Activated CD8-positive, alpha-beta T cell treated with anti-CD3 and anti-CD28 coated beads, Interleukin-2, amount 10 ng/mL, durations not matched to agents 7 days and 5 days (primary cell): ENCODE data around the gene ZNF287. TPM values are rescaled to one million over a fixed set of nuclear protein-coding genes. Genes with fewer than 3 reads are reported as not detected.

Experiments
- ATAC-seq: fragments of 150-1000 bp; cut with Tn5 transposase; one replicate; pipeline ENCODE4 v1.10.0; 2021; ENCODE audit warnings: moderate library complexity
- CTCF ChIA-PET: fragments of 350-600 bp; sonication (Branson Sonifier 250); formaldehyde crosslinking; loops from one replicate; lab custom pipeline; 2021; ENCODE audit warnings: antibody characterized with exemption; lab: Charles Lee
- POLR2A ChIA-PET: fragments of 350-600 bp; sonication (Branson Sonifier 250); formaldehyde crosslinking; loops from one replicate; lab custom pipeline; 2021; ENCODE audit warnings: antibody characterized with exemption; lab: Charles Lee
- DNase-seq: peaks from one replicate; pipeline ENCODE4 v3.0.0-alpha.2; 2020
- H3K27ac Mint-ChIP-seq: one replicate; pipeline ENCODE4 v1.8.0; 2021; ENCODE audit warnings: mild to moderate bottlenecking, mixed read lengths
- H3K27me3 Mint-ChIP-seq: one replicate; pipeline ENCODE4 v1.8.0; 2021; ENCODE audit warnings: low read depth, mixed read lengths
- H3K36me3 Mint-ChIP-seq: one replicate; pipeline ENCODE4 v1.8.0; 2021; ENCODE audit warnings: low read depth, mixed read lengths
- H3K4me1 Mint-ChIP-seq: one replicate; pipeline ENCODE4 v1.8.0; 2021; ENCODE audit warnings: low read depth, mixed read lengths
- H3K4me3 Mint-ChIP-seq: one replicate; pipeline ENCODE4 v1.8.0; 2021; ENCODE audit warnings: mild to moderate bottlenecking, mixed read lengths
- H3K9me3 Mint-ChIP-seq: one replicate; pipeline ENCODE4 v1.8.0; 2022; ENCODE audit warnings: mixed read lengths; ENCODE audit not compliant: insufficient read depth
- total RNA-seq, 2 experiments: library from RNA; stranded (reverse); gene quantifications; one replicate each; pipeline ENCODE4 v1.2.3, GENCODE V29; 2021

Gene ZNF287
- total RNA-seq, 2 experiments from 2014 or later, result 5.7 to 5.9 TPM

DNA sequence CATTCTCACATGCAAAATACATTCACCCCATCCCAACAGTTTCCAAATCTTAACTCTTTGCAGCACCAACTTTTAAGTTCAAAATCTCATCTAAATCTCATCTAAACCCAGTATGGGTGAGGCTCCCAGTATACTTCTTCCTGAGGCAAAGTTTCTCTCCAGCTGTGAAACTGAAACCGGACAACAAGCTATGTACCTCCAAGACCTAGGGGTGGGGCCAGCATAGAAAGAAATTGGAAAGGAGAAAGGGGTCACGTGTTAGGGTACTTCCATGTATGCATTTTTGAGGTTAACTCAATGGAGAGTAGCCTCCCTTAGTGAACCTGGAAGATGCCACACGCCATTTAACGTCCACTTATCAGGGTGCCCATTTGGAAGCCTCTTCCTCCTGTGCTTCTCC is 53.1 kb downstream of the ZNF287 start:
- Mint-ChIP-seq H3K36me3 (no peaks in the 10 kb centered on the region), H3K27ac (no peak overlapping the region), H3K27me3 (peaks cover 33% of the 10 kb centered on the region), H3K4me3 (no peak overlapping the region), H3K9me3 (no peaks in the 10 kb centered on the region), H3K4me1 (peaks cover 12% of the 10 kb centered on the region)
- DNase-seq (no peak), ATAC-seq (no peak)
- POLR2A ChIA-PET, result no interaction called here
- CTCF ChIA-PET, result interaction anchor here (1.3 kb wide), 1 partner anchor 62 kb away, joined by 3 read pairs; no protein-coding TSS in a partner anchor

GRCh38 chr17:16513873-16514272 is 55.1 kb downstream of the ZNF287 start:
- ChIA-PET CTCF (no interaction called here), POLR2A (no interaction called here)
- ATAC-seq, result no peak

GRCh38 chr17:16512011-16512410 is 57.0 kb downstream of the ZNF287 start:
- peaks cover 12% of the 10 kb centered on the region for H3K4me1 Mint-ChIP-seq
- H3K36me3 Mint-ChIP-seq, result no peaks in the 10 kb centered on the region
- ATAC-seq, result no peak
- no peaks in the 10 kb centered on the region for H3K9me3 Mint-ChIP-seq
- CTCF ChIA-PET, result interaction anchor here (0.8 to 3.2 kb wide), 7 partner anchors 9 to 148 kb away, joined by 3 to 28 read pairs (median 3); no protein-coding TSS in a partner anchor
- no peak overlapping the region for H3K4me3 Mint-ChIP-seq
- peak; percentile 29 for DNase-seq
- peaks cover 22% of the 10 kb centered on the region for H3K27me3 Mint-ChIP-seq
- H3K27ac Mint-ChIP-seq, result no peak overlapping the region
- POLR2A ChIA-PET, result no interaction called here

More at GRCh38 chr17:16513873-16514272, 55.1 kb downstream of the ZNF287 start:
- peaks cover 12% of the 10 kb centered on the region for H3K4me1 Mint-ChIP-seq
- H3K27me3 Mint-ChIP-seq, result peaks cover 32% of the 10 kb centered on the region
- no peak overlapping the region for H3K27ac Mint-ChIP-seq
- no peak for DNase-seq
- H3K9me3 Mint-ChIP-seq, result no peaks in the 10 kb centered on the region
- no peak overlapping the region for H3K4me3 Mint-ChIP-seq
- H3K36me3 Mint-ChIP-seq, result no peaks in the 10 kb centered on the region

- H3K27ac Mint-ChIP-seq, result no peak overlapping the region
- POLR2A ChIA-PET, result interaction anchor here (0.6 kb wide), 1 partner anchor 14 kb away, joined by 3 read pairs; no protein-coding TSS in a partner anchor
These were observed 57.4 kb downstream of the ZNF287 start for GRCh38 chr17:16511593-16511992.

DNA sequence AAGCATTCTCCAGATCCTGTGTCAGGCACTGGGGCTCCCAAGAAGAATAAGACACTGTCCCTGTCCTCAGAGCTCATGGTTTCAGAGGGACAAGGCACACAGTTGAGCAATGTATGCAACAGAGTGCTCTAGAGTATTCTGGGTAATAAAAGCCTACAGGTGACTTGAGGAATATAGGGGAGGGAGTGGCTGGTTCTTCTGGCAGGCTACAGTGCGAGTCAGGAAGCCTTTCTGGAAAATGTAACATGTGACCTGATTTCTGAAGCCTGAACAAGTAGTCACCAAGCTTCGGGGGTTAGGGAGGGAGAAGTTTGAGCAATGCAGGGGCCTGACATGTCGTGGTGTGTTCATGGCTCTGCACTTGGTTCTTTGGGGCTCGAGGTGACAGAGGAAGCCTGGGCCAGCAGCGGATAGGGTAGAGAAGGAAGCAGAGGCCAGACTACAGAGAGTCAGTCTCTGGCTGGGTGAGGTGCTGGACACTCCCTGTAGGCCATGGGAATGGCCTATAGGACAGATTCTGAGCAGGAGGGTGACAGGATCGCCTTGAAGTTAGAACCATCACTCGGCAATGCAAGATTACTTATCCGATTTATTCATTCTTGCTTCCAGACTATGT is 61.0 kb downstream of the ZNF287 start:
- ChIA-PET POLR2A (no interaction called here), CTCF (interaction anchor here (1.0 to 1.3 kb wide), 2 partner anchors 13 to 54 kb away, joined by 3 to 4 read pairs; no protein-coding TSS in a partner anchor)
- Mint-ChIP-seq H3K4me3 (no peak overlapping the region), H3K36me3 (no peaks in the 10 kb centered on the region), H3K27ac (no peak overlapping the region), H3K9me3 (no peaks in the 10 kb centered on the region), H3K27me3 (peaks cover 10% of the 10 kb centered on the region), H3K4me1 (peaks cover 12% of the 10 kb centered on the region)
- ATAC-seq, result no peak
- DNase-seq, result no peak

More at GRCh38 chr17:16511593-16511992, 57.4 kb downstream of the ZNF287 start:
- no peaks in the 10 kb centered on the region for H3K9me3 Mint-ChIP-seq
- no peak for ATAC-seq
- peaks cover 20% of the 10 kb centered on the region for H3K27me3 Mint-ChIP-seq
- CTCF ChIA-PET, result interaction anchor here (0.8 to 3.2 kb wide), 7 partner anchors 10 to 148 kb away, joined by 3 to 28 read pairs (median 3); no protein-coding TSS in a partner anchor
- H3K36me3 Mint-ChIP-seq, result no peaks in the 10 kb centered on the region
- DNase-seq, result no peak
- H3K4me1 Mint-ChIP-seq, result peaks cover 12% of the 10 kb centered on the region
- no peak overlapping the region for H3K4me3 Mint-ChIP-seq

DNA sequence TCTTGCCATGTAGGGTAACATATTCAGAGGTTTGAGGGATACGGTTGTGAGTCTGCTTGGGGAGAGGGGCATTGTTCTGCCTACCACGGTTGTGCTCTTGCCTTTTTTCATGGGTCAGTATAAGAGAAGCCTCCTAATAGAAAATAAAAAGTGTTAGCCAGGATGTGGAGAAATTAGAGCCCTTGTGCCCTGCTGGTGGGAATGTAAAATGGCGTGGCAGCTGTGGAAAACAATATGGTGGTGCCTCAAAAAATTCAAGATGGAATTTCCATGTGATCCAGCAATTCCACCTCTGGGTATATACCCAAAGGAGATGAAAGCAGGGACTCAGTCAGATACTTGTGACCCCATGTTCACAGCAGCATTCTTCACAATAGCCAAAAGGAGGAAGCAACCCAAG is 62.8 kb downstream of the ZNF287 start:
- no peaks in the 10 kb centered on the region for H3K9me3 Mint-ChIP-seq
- no peak overlapping the region for H3K4me3 Mint-ChIP-seq
- no peak for DNase-seq
- peaks cover 10% of the 10 kb centered on the region for H3K27me3 Mint-ChIP-seq
- no peak for ATAC-seq
- H3K27ac Mint-ChIP-seq, result no peak overlapping the region
- POLR2A ChIA-PET, result no interaction called here
- no peaks in the 10 kb centered on the region for H3K36me3 Mint-ChIP-seq
- CTCF ChIA-PET, result interaction anchor here (2.0 kb wide), 1 partner anchor 15 kb away, joined by 4 read pairs; no protein-coding TSS in a partner anchor
- H3K4me1 Mint-ChIP-seq, result no peaks in the 10 kb centered on the region

- DNase-seq (no peak), ATAC-seq (no peak)
- Mint-ChIP-seq H3K36me3 (no peaks in the 10 kb centered on the region), H3K9me3 (no peaks in the 10 kb centered on the region), H3K4me1 (no peaks in the 10 kb centered on the region), H3K4me3 (no peak overlapping the region), H3K27ac (no peak overlapping the region), H3K27me3 (peaks cover 10% of the 10 kb centered on the region)
- CTCF ChIA-PET, result interaction anchor here (2.0 kb wide), 1 partner anchor 16 kb away, joined by 4 read pairs; no protein-coding TSS in a partner anchor
- POLR2A ChIA-PET, result no interaction called here
These were observed 64.0 kb downstream of the ZNF287 start for GRCh38 chr17:16504984-16505383.

Other genes starting within 250 kb of the ZNF287 start
- gene CENPV, start 215.7 kb downstream of the ZNF287 start, total RNA-seq, result 10 to 100 TPM; 28.6 to 36.4 TPM
- gene UBB, start 188.1 kb downstream of the ZNF287 start, total RNA-seq, result 1,000 to 10,000 TPM; 1,415 to 1,441 TPM
- 100 to 1,000 TPM; 124 to 134 TPM for gene TRPV2, start 153.6 kb downstream of the ZNF287 start, total RNA-seq
- gene LRRC75A, start 77.0 kb downstream of the ZNF287 start, total RNA-seq, result 1 to 10 TPM; 3.6 to 5.7 TPM
- 1 to 10 TPM; 4.1 to 4.5 TPM for gene ZNF624, start 84.6 kb upstream of the ZNF287 start, total RNA-seq
- gene CCDC144A, start 121.0 kb upstream of the ZNF287 start, total RNA-seq, result under 1 TPM; 0.47 to 0.97 TPM